Measurements from ENCODE around the gene PRKN. TPM values are rescaled to one million over a fixed set of nuclear protein-coding genes. Genes with fewer than 3 reads are reported as not detected.

The PRKN gene
- total RNA-seq, 1 donor from 2014 or later: 1.3 TPM

GRCh38 chr6:161876231-161876630 lies 851.3 kb downstream of the PRKN start:
- Histone ChIP-seq H3K27me3 (ENCODE audit: insufficient read depth, low read length) (no peaks in the 10 kb centered on the region), H3K4me3 (ENCODE audit: insufficient read depth, low read depth, low read length) (no peak overlapping the region), H3K79me2 (ENCODE audit: insufficient read depth, low read length) (no peaks in the 10 kb centered on the region), H3K9me3 (ENCODE audit: insufficient read depth, low read depth, low read length) (no peaks in the 10 kb centered on the region), H2AFZ (ENCODE audit: low read depth, low read length) (no peak overlapping the region), H3K4me2 (ENCODE audit: low read length) (no peak overlapping the region), H3K27ac (ENCODE audit: low read depth, low read length) (no peak overlapping the region), H3K4me1 (ENCODE audit: insufficient read depth, low read length) (no peaks in the 10 kb centered on the region), H3K36me3 (ENCODE audit: insufficient read depth, low read length) (no peaks in the 10 kb centered on the region), H4K20me1 (ENCODE audit: insufficient read depth, low read length) (no peaks in the 10 kb centered on the region), H3K9ac (ENCODE audit: low read length) (no peak overlapping the region)
- H3K36me3 Mint-ChIP-seq (ENCODE audit: low read depth, unreplicated experiment): no peaks in the 10 kb centered on the region
- no peak overlapping the region for H3K4me3 Mint-ChIP-seq (ENCODE audit: unreplicated experiment)
- DNase-seq (ENCODE audit: low read depth) (no peak), FAIRE-seq (no peak)
- no peaks in the 10 kb centered on the region for H3K27me3 Mint-ChIP-seq (ENCODE audit: low read depth, unreplicated experiment)
- no peaks in the 10 kb centered on the region for H3K9me3 Mint-ChIP-seq (ENCODE audit: unreplicated experiment)
- no peaks in the 10 kb centered on the region for H3K4me1 Mint-ChIP-seq (ENCODE audit: low read depth, unreplicated experiment)
- TF ChIP-seq CTCF (IDR thresholded peaks at IDR 0.05; ENCODE audit: insufficient read depth, low read depth, low read length) (no peak), EZH2 (IDR thresholded peaks at IDR 0.05; ENCODE audit: insufficient read depth, low read length) (no peak)
- no peak overlapping the region for H3K27ac Mint-ChIP-seq (ENCODE audit: unreplicated experiment)

- H3K9me3 ChIP-seq (ENCODE audit: insufficient read depth, low read depth, low read length): no peaks in the 10 kb centered on the region
- H3K4me3 Mint-ChIP-seq (ENCODE audit: unreplicated experiment): no peak overlapping the region
- no peak for TF ChIP-seq CTCF (IDR thresholded peaks at IDR 0.05; ENCODE audit: insufficient read depth, low read depth, low read length)
- TF ChIP-seq EZH2 (IDR thresholded peaks at IDR 0.05; ENCODE audit: insufficient read depth, low read length): no peak
- no peaks in the 10 kb centered on the region for H3K27me3 ChIP-seq (ENCODE audit: insufficient read depth, low read length)
- no peaks in the 10 kb centered on the region for H3K79me2 ChIP-seq (ENCODE audit: insufficient read depth, low read length)
- FAIRE-seq: no peak
- H3K36me3 ChIP-seq (ENCODE audit: insufficient read depth, low read length): no peaks in the 10 kb centered on the region
- H3K27me3 Mint-ChIP-seq (ENCODE audit: low read depth, unreplicated experiment): no peaks in the 10 kb centered on the region
- no peaks in the 10 kb centered on the region for H3K9me3 Mint-ChIP-seq (ENCODE audit: unreplicated experiment)
- no peak for DNase-seq (ENCODE audit: low read depth)
- H3K36me3 Mint-ChIP-seq (ENCODE audit: low read depth, unreplicated experiment): no peaks in the 10 kb centered on the region
- H3K9ac ChIP-seq (ENCODE audit: low read length): no peak overlapping the region
- H3K4me1 Mint-ChIP-seq (ENCODE audit: low read depth, unreplicated experiment): no peaks in the 10 kb centered on the region
- no peaks in the 10 kb centered on the region for H3K4me1 ChIP-seq (ENCODE audit: insufficient read depth, low read length)
- no peak overlapping the region for H3K4me2 ChIP-seq (ENCODE audit: low read length)
- H3K27ac Mint-ChIP-seq (ENCODE audit: unreplicated experiment): no peak overlapping the region
- H3K27ac ChIP-seq (ENCODE audit: low read depth, low read length): no peak overlapping the region
- no peak overlapping the region for H2AFZ ChIP-seq (ENCODE audit: low read depth, low read length)
- H4K20me1 ChIP-seq (ENCODE audit: insufficient read depth, low read length): no peaks in the 10 kb centered on the region
- no peak overlapping the region for H3K4me3 ChIP-seq (ENCODE audit: insufficient read depth, low read depth, low read length)
Observed at GRCh38 chr6:161870236-161870901, 857.2 kb downstream of the PRKN start.

GRCh38 chr6:161869491-161869890 lies 858.1 kb downstream of the PRKN start:
- no peak for DNase-seq (ENCODE audit: low read depth)
- Histone ChIP-seq H3K36me3 (ENCODE audit: insufficient read depth, low read length) (no peaks in the 10 kb centered on the region), H2AFZ (ENCODE audit: low read depth, low read length) (no peak overlapping the region), H3K79me2 (ENCODE audit: insufficient read depth, low read length) (no peaks in the 10 kb centered on the region), H3K4me1 (ENCODE audit: insufficient read depth, low read length) (no peaks in the 10 kb centered on the region), H3K9ac (ENCODE audit: low read length) (no peak overlapping the region), H3K4me2 (ENCODE audit: low read length) (no peak overlapping the region), H3K27me3 (ENCODE audit: insufficient read depth, low read length) (no peaks in the 10 kb centered on the region), H3K27ac (ENCODE audit: low read depth, low read length) (no peak overlapping the region), H4K20me1 (ENCODE audit: insufficient read depth, low read length) (no peaks in the 10 kb centered on the region), H3K4me3 (ENCODE audit: insufficient read depth, low read depth, low read length) (no peak overlapping the region), H3K9me3 (ENCODE audit: insufficient read depth, low read depth, low read length) (no peaks in the 10 kb centered on the region)
- no peaks in the 10 kb centered on the region for H3K4me1 Mint-ChIP-seq (ENCODE audit: low read depth, unreplicated experiment)
- no peak overlapping the region for H3K4me3 Mint-ChIP-seq (ENCODE audit: unreplicated experiment)
- TF ChIP-seq CTCF (IDR thresholded peaks at IDR 0.05; ENCODE audit: insufficient read depth, low read depth, low read length) (no peak), EZH2 (IDR thresholded peaks at IDR 0.05; ENCODE audit: insufficient read depth, low read length) (no peak)
- no peaks in the 10 kb centered on the region for H3K27me3 Mint-ChIP-seq (ENCODE audit: low read depth, unreplicated experiment)
- no peaks in the 10 kb centered on the region for H3K36me3 Mint-ChIP-seq (ENCODE audit: low read depth, unreplicated experiment)
- FAIRE-seq: no peak
- H3K27ac Mint-ChIP-seq (ENCODE audit: unreplicated experiment): no peak overlapping the region
- no peaks in the 10 kb centered on the region for H3K9me3 Mint-ChIP-seq (ENCODE audit: unreplicated experiment)
